ENCODE results near the gene PODXL2. TPM values are rescaled to one million over a fixed set of nuclear protein-coding genes. Genes with fewer than 3 reads are reported as not detected.
"Not testable (repeated sequence)": the region's sequence is repeated elsewhere in the genome, so short reads cannot be mapped to it uniquely, and the experiment has no call there.

Gene PODXL2
- total RNA-seq, 1 donor from 2014 or later: 2.2 TPM

GRCh38 chr3:127647166-127647844 is 18.3 kb downstream of the PODXL2 start:
- intact Hi-C loops (cut with DNase I): no loop called here
- peak; percentile 38 for DNase-seq (ENCODE audit: low spot score)

- DNase-seq (ENCODE audit: low spot score): no peak
- intact Hi-C loops (cut with DNase I): no loop called here
Measured at GRCh38 chr3:127647845-127648204, 18.8 kb downstream of the PODXL2 start.

- DNase-seq (ENCODE audit: low spot score): peak; percentile 17
- intact Hi-C loops (cut with DNase I): loop anchor here (5.0 kb wide), 2 partner anchors 42 to 322 kb away; no protein-coding TSS in a partner anchor
Measured at GRCh38 chr3:127650236-127650635, 21.3 kb downstream of the PODXL2 start.

GRCh38 chr3:127651516-127652172 is 22.7 kb downstream of the PODXL2 start:
- intact Hi-C loops (cut with DNase I): loop anchor here (2.0 to 5.0 kb wide), 3 partner anchors 41 to 321 kb away; no protein-coding TSS in a partner anchor
- peak; percentile 44 for DNase-seq (ENCODE audit: low spot score)

GRCh38 chr3:127652246-127652995 is 23.4 kb downstream of the PODXL2 start:
- intact Hi-C loops (cut with DNase I): loop anchor here (2.0 to 5.0 kb wide), 3 partner anchors 40 to 320 kb away; no protein-coding TSS in a partner anchor
- DNase-seq (ENCODE audit: low spot score): peak; percentile 76

- intact Hi-C loops (cut with DNase I): loop anchor here (5.0 kb wide), 2 partner anchors 38 to 318 kb away; no protein-coding TSS in a partner anchor
- DNase-seq (ENCODE audit: low spot score): peak; percentile 67
Measured at GRCh38 chr3:127654374-127654773, 25.4 kb downstream of the PODXL2 start.

- intact Hi-C loops (cut with DNase I): loop anchor here (5.0 kb wide), 2 partner anchors 37 to 317 kb away; no protein-coding TSS in a partner anchor
- DNase-seq (ENCODE audit: low spot score): not testable (repeated sequence)
Measured at GRCh38 chr3:127654993-127655392, 26.0 kb downstream of the PODXL2 start.

- intact Hi-C loops (cut with DNase I): no loop called here
- DNase-seq (ENCODE audit: low spot score): peak; percentile 39
Measured at GRCh38 chr3:127655641-127656040, 26.7 kb downstream of the PODXL2 start.

- intact Hi-C loops (cut with DNase I): no loop called here
- peak; percentile 2 for DNase-seq (ENCODE audit: low spot score)
Measured at GRCh38 chr3:127656906-127657305, 27.9 kb downstream of the PODXL2 start.

GRCh38 chr3:127658234-127658633 is 29.2 kb downstream of the PODXL2 start:
- no peak for DNase-seq (ENCODE audit: low spot score)
- intact Hi-C loops (cut with DNase I): no loop called here

- DNase-seq (ENCODE audit: low spot score): peak; percentile 64
- intact Hi-C loops (cut with DNase I): no loop called here
Measured at GRCh38 chr3:127660621-127661251, 31.8 kb downstream of the PODXL2 start.

- intact Hi-C loops (cut with DNase I): no loop called here
- no peak for DNase-seq (ENCODE audit: low spot score)
Measured at GRCh38 chr3:127661600-127661999, 32.6 kb downstream of the PODXL2 start.

GRCh38 chr3:127662001-127662469 is 33.0 kb downstream of the PODXL2 start:
- peak; percentile 47 for DNase-seq (ENCODE audit: low spot score)
- intact Hi-C loops (cut with DNase I): no loop called here

- DNase-seq (ENCODE audit: low spot score): peak; percentile 10
- intact Hi-C loops (cut with DNase I): no loop called here
Measured at GRCh38 chr3:127663151-127663550, 34.2 kb downstream of the PODXL2 start.

GRCh38 chr3:127665165-127665564 is 36.2 kb downstream of the PODXL2 start:
- intact Hi-C loops (cut with DNase I): no loop called here
- no peak for DNase-seq (ENCODE audit: low spot score)

GRCh38 chr3:127665586-127665985 is 36.6 kb downstream of the PODXL2 start:
- intact Hi-C loops (cut with DNase I): no loop called here
- no peak for DNase-seq (ENCODE audit: low spot score)

- intact Hi-C loops (cut with DNase I): no loop called here
Measured at GRCh38 chr3:127666676-127667075, 37.7 kb downstream of the PODXL2 start.

GRCh38 chr3:127667119-127667681 is 38.2 kb downstream of the PODXL2 start:
- peak; percentile 63 for DNase-seq (ENCODE audit: low spot score)
- intact Hi-C loops (cut with DNase I): no loop called here

More at GRCh38 chr3:127666676-127667075, 37.7 kb downstream of the PODXL2 start:
- DNase-seq (ENCODE audit: low spot score): peak; percentile 43

GRCh38 chr3:127668906-127669305 is 39.9 kb downstream of the PODXL2 start:
- DNase-seq (ENCODE audit: low spot score): no peak
- intact Hi-C loops (cut with DNase I): no loop called here

Data from cardiac septum (tissue), 1 donor.